A549 (cell line): Measurements from ENCODE around the gene AMDHD1. TPM values are rescaled to one million over a fixed set of nuclear protein-coding genes. Genes with fewer than 3 reads are reported as not detected.
A peak's percentile ranks its signal among the peaks of the same experiment; 100 is the strongest.

Experiments used
- ATAC-seq, 2 experiments: fragments of 200-7000 bp in 1 of 2; fragments of >200 bp in 1 of 2; cut with Nextera tagmentation in 1 of 2; cut with Tn5 transposase in 1 of 2; 3 replicates each; pipeline versions ENCODE4 v1.8.0 to v1.9.1; 2018 to 2020; ENCODE audit warnings: mild to moderate bottlenecking in 1 of 2, moderate library complexity in 1 of 2
- CTCF ChIA-PET: fragments of 300-600 bp; sonication (Branson Sonifier 250); formaldehyde crosslinking; extraction: SDS; loops from one replicate; lab custom pipeline; 2021; ENCODE audit warnings: antibody characterized with exemption, inconsistent platforms; lab: Yijun Ruan, JAX
- POLR2A ChIA-PET: fragments of 350-600 bp; formaldehyde crosslinking; extraction: SDS; loops from one replicate; lab custom pipeline; 2021; ENCODE audit warnings: antibody characterized with exemption, inconsistent platforms; lab: Yijun Ruan, JAX
- DNase-seq, 2 experiments: peaks; one replicate each; pipeline versions ENCODE4 v3.0.0 to v3.0.0-alpha.2; 2011 to 2016; ENCODE audit warnings: low read depth in 1 of 2, low spot score in 1 of 2
- FAIRE-seq: peaks from 2 replicates; lab custom pipeline; 2011; peaks lifted over from hg19 to GRCh38; lab: Jason Lieb, UNC
- H3K27ac ChIP-seq, 2 experiments: fragments of >200 bp; sonication (Bioruptor Twin); formaldehyde crosslinking; 3 replicates each; pipeline ENCODE4 v1.5.1; 2016 to 2017
- H3K4me1 ChIP-seq: fragments of >200 bp; sonication (Bioruptor Twin); formaldehyde crosslinking; 3 replicates; pipeline ENCODE4 v1.6.1; 2016
- H3K4me2 ChIP-seq: fragments of >200 bp; sonication (Bioruptor Twin); formaldehyde crosslinking; 3 replicates; pipeline ENCODE4 v1.6.1; 2016
- H3K4me3 ChIP-seq: fragments of >200 bp; sonication (Bioruptor Twin); formaldehyde crosslinking; 3 replicates; pipeline ENCODE4 v1.5.1; 2016
- H3K9me3 ChIP-seq: fragments of >200 bp; sonication (Bioruptor Twin); formaldehyde crosslinking; 3 replicates; pipeline ENCODE4 v1.6.1; 2016
- EHF ChIP-seq: fragments of 250-450 bp; sonication (Bioruptor Pico); IDR thresholded peaks from 2 replicates; pipeline ENCODE4 v1.5.0; 2020; ENCODE audit warnings: mild to moderate bottlenecking
- FOSL2 ChIP-seq, 2 experiments: fragments of 450-650 bp in 1 of 2; fragments of >200 bp in 1 of 2; sonication (Bioruptor Twin) in 1 of 2; formaldehyde crosslinking; IDR thresholded peaks; 2 replicates each; pipeline versions ENCODE4 v1.5.0 to v1.6.1; 2016 to 2020; ENCODE audit warnings: mild to moderate bottlenecking in 1 of 2, moderate library complexity in 1 of 2
- FOXS1 ChIP-seq: fragments of 250-450 bp; sonication (Bioruptor Pico); IDR thresholded peaks from 2 replicates; pipeline ENCODE4 v1.5.0; 2020; ENCODE audit warnings: mild to moderate bottlenecking, moderate library complexity
- HEYL ChIP-seq: fragments of 250-450 bp; sonication (Bioruptor Pico); IDR thresholded peaks from 2 replicates; pipeline ENCODE4 v1.8.0; 2021; ENCODE audit warnings: mild to moderate bottlenecking, moderate library complexity
- HOXB13 ChIP-seq: fragments of 250-450 bp; sonication (Bioruptor Pico); IDR thresholded peaks from 2 replicates; pipeline ENCODE4 v1.5.0; 2020; ENCODE audit warnings: low read depth, mild to moderate bottlenecking, moderate library complexity
- JUNB ChIP-seq: fragments of >200 bp; sonication (Bioruptor Twin); formaldehyde crosslinking; IDR thresholded peaks from 2 replicates; pipeline ENCODE4 v1.6.1; 2016
- MAFK ChIP-seq: fragments of 450-650 bp; IDR thresholded peaks from 2 replicates; pipeline ENCODE4 v1.6.1; 2014; ENCODE audit not compliant: partially characterized antibody
- MAZ ChIP-seq: fragments of 150-350 bp; IDR thresholded peaks from 2 replicates; pipeline ENCODE4 v1.6.1; 2014; ENCODE audit warnings: antibody characterized with exemption, low read depth, low read length, borderline replicate concordance
- MYC ChIP-seq: IDR thresholded peaks from 2 replicates; pipeline ENCODE4 v1.6.1; 2012; ENCODE audit warnings: mild to moderate bottlenecking, inconsistent platforms, low read length, improper control_type of control experiment, borderline replicate concordance
- NR3C1 ChIP-seq: fragments of >200 bp; sonication (Bioruptor Twin); formaldehyde crosslinking; IDR thresholded peaks from 3 replicates; pipeline ENCODE4 v1.6.1; 2017
- POLR2AphosphoS2 ChIP-seq: conservative IDR thresholded peaks from 2 replicates; pipeline ENCODE4 v1.6.1; 2012; ENCODE audit warnings: low read length, improper control_type of control experiment, inconsistent platforms
- RAD21 ChIP-seq, 2 experiments: fragments of >200 bp in 1 of 2; sonication (Bioruptor Twin) in 1 of 2; formaldehyde crosslinking in 1 of 2; IDR thresholded peaks in 1 of 2; conservative IDR thresholded peaks in 1 of 2; 2 replicates in 1 of 2; 3 replicates in 1 of 2; pipeline ENCODE4 v1.6.1; 2012 to 2018; ENCODE audit warnings: inconsistent platforms in 1 of 2
- RFX5 ChIP-seq: fragments of 450-650 bp; IDR thresholded peaks from 2 replicates; pipeline ENCODE4 v1.7.1; 2014; ENCODE audit warnings: antibody characterized with exemption, mild to moderate bottlenecking, moderate library complexity
- RNF2 ChIP-seq: fragments of 200-600 bp; sonication (generic); IDR thresholded peaks from 2 replicates; pipeline ENCODE4 v1.6.1; 2016; ENCODE audit warnings: low read depth, mild to moderate bottlenecking, antibody characterized with exemption, moderate library complexity, borderline replicate concordance
- SMC3 ChIP-seq: fragments of >200 bp; sonication (Bioruptor Twin); formaldehyde crosslinking; IDR thresholded peaks from 3 replicates; pipeline ENCODE4 v1.6.1; 2018; ENCODE audit warnings: inconsistent platforms
- SREBF2 ChIP-seq: fragments of 450-650 bp; IDR thresholded peaks from 2 replicates; pipeline ENCODE4 v1.6.1; 2014; ENCODE audit warnings: mild to moderate bottlenecking, moderate library complexity
- ZC3H11A ChIP-seq: fragments of 450-650 bp; IDR thresholded peaks from 2 replicates; pipeline ENCODE4 v1.6.1; 2014; ENCODE audit warnings: antibody characterized with exemption, mild to moderate bottlenecking
- ZFP36 ChIP-seq: fragments of 450-650 bp; IDR thresholded peaks from 2 replicates; pipeline ENCODE4 v1.6.1; 2014; ENCODE audit warnings: borderline replicate concordance; ENCODE audit not compliant: partially characterized antibody
- ZSCAN20 ChIP-seq: fragments of 250-450 bp; sonication (Bioruptor Pico); IDR thresholded peaks from 2 replicates; pipeline ENCODE4 v1.8.0; 2022; ENCODE audit warnings: mild to moderate bottlenecking, moderate library complexity
- WGBS: methylation state at CpG from one replicate; pipeline ENCODE4 v1.1.6; 2017; ENCODE audit errors: missing lambda C conversion rate; 5-methylcytosine and 5-hydroxymethylcytosine counted together
- polyA plus RNA-seq, 4 experiments: library from polyadenylated mRNA; depleted of rRNA in 3 of 4; stranded (reverse); fragments of >200 nt; fragmentation: RNase III in 1 of 4; extraction: RNeasy Plus Mini Kit Qiagen cat#74134 plus additional on column Dnase treatment in 1 of 4; gene quantifications; 2 replicates in 3 of 4; 3 replicates in 1 of 4; pipeline ENCODE4 v1.2.3, GENCODE V29; 2011 to 2017
- TF ChIP-seq, protein P1 (sequence below): IDR thresholded peaks from 2 replicates; pipeline ENCODE4 v1.6.1; 2012
- TF ChIP-seq, protein P2 (sequence below): fragments of >200 bp; sonication (Bioruptor Twin); formaldehyde crosslinking; IDR thresholded peaks from 3 replicates; pipeline ENCODE4 v1.5.1; 2016
- TF ChIP-seq, protein P3 (sequence below): fragments of 450-650 bp; IDR thresholded peaks from 2 replicates; pipeline ENCODE4 v1.6.1; 2014; ENCODE audit warnings: antibody characterized with exemption
- TF ChIP-seq, protein P4 (sequence below): fragments of >200 bp; sonication (Bioruptor Twin); formaldehyde crosslinking; IDR thresholded peaks from 3 replicates; pipeline ENCODE4 v1.6.1; 2016

Gene AMDHD1
- polyA plus RNA-seq, 2 of the 4 experiments (the other 2 are of a cell fraction): 4.1 to 7.7 TPM

DNA sequence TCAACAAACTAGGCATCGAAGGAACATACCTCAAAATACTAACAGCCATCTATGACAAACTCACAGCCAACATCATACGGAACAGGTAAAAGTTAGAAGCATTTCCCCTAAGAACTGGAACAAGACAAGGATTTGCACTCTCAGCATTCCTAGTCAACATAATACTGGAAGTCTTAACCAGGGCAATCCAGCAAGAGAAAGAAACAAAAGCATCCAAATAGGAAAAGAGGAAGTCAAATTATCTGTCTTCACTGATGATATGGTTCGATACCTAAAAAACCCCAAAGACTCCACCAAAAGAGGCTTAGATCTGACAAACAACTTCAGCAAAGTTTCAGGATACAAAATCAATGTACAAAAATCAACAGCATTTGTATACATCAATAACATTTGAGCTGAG, 33.3 kb upstream of the AMDHD1 start:
- Histone ChIP-seq H3K9me3 (peaks cover 8% of the 10 kb centered on the region; the same call in 1 of the 3 replicates), H3K4me1 (no peaks in the 10 kb centered on the region), H3K27ac (no peak overlapping the region), H3K4me2 (no peak overlapping the region), H3K4me3 (no peak overlapping the region)
- ChIA-PET POLR2A (no interaction called here), CTCF (interaction anchor here (1.0 kb wide), 1 partner anchor 9 kb away, joined by 3 read pairs; no protein-coding TSS in a partner anchor)
- FAIRE-seq (no peak), DNase-seq (no peak), ATAC-seq (no peak)
- TF ChIP-seq, protein P1, sequence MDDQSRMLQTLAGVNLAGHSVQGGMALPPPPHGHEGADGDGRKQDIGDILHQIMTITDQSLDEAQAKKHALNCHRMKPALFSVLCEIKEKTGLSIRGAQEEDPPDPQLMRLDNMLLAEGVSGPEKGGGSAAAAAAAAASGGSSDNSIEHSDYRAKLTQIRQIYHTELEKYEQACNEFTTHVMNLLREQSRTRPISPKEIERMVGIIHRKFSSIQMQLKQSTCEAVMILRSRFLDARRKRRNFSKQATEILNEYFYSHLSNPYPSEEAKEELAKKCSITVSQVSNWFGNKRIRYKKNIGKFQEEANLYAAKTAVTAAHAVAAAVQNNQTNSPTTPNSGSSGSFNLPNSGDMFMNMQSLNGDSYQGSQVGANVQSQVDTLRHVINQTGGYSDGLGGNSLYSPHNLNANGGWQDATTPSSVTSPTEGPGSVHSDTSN: no peak
- TF ChIP-seq ZFP36 (no peak), MAFK (peak; percentile 79)
- WGBS: 74% methylated on average over 3 of the region's 3 CpGs

DNA sequence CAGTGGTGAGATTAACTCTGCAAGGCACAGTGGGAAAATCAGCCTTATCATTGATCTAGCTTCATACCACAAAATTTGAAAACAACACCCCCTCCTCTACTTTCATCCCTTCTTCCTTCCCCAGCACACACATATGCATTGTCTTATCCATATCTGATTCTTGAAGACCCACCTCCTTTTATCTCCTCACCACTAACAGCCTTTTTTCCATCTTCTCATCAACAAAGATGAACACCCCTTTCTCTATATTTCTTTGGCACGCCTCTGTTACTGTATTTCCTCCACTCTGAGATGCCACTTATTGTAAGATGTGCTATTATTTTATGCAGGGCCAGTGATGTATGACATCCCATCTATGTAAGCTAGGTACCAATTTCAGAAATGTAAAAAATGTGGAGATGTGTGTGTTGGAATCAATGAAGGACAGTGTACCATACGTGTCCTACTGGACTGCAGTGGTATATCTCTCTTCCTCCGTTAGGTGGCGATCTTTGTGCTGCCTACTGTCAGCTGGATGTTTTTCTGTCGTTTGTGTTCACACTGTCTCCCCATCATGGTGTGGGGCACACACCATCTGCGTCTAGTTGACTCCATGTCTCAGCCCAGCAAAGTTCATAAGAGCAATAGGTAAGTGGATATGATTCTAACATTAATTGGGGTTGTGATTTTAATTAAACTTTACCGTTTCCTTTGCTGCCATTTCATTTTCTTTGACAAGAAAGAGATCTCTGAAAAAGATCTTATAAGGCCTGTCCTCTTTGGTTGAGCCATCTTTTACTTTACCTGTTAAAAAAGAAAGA, 24.7 kb upstream of the AMDHD1 start:
- ChIA-PET CTCF (interaction anchor here (0.6 to 5.2 kb wide), 29 partner anchors 8 to 598 kb away, joined by 3 to 46 read pairs (median 4); partner anchors contain the start of genes AMDHD1, CCDC38 and HAL), POLR2A (interaction anchor here (1.9 kb wide), 1 partner anchor 24 kb away, joined by 7 read pairs; the partner anchor contains the start of gene CCDC38)
- no peaks in the 10 kb centered on the region for H3K4me1 ChIP-seq
- H3K9me3 ChIP-seq: no peaks in the 10 kb centered on the region; the same call in 2 of the 3 replicates
- no peak for TF ChIP-seq MAZ
- no peak for TF ChIP-seq RFX5
- TF ChIP-seq SREBF2: no peak
- TF ChIP-seq MAFK: no peak
- TF ChIP-seq ZSCAN20: no peak
- peak; percentile 72 to 89 for TF ChIP-seq RAD21 (conservative IDR thresholded peaks at IDR 0.05 in 1 of 2, IDR thresholded peaks at IDR 0.05 in 1 of 2)
- TF ChIP-seq ZC3H11A: no peak
- TF ChIP-seq, protein P2, sequence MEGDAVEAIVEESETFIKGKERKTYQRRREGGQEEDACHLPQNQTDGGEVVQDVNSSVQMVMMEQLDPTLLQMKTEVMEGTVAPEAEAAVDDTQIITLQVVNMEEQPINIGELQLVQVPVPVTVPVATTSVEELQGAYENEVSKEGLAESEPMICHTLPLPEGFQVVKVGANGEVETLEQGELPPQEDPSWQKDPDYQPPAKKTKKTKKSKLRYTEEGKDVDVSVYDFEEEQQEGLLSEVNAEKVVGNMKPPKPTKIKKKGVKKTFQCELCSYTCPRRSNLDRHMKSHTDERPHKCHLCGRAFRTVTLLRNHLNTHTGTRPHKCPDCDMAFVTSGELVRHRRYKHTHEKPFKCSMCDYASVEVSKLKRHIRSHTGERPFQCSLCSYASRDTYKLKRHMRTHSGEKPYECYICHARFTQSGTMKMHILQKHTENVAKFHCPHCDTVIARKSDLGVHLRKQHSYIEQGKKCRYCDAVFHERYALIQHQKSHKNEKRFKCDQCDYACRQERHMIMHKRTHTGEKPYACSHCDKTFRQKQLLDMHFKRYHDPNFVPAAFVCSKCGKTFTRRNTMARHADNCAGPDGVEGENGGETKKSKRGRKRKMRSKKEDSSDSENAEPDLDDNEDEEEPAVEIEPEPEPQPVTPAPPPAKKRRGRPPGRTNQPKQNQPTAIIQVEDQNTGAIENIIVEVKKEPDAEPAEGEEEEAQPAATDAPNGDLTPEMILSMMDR: peak; percentile 78
- no peak for TF ChIP-seq HEYL
- no peak for TF ChIP-seq JUNB
- no peak for TF ChIP-seq NR3C1
- no peak for TF ChIP-seq FOXS1
- TF ChIP-seq SMC3: peak; percentile 79
- TF ChIP-seq HOXB13 (CRISPR knock-in tag): no peak
- no peak for TF ChIP-seq POLR2AphosphoS2
- no peak for TF ChIP-seq FOSL2 (IDR thresholded peaks at IDR 0.05)
- no peak for TF ChIP-seq FOSL2 (CRISPR knock-in tag; IDR thresholded peaks at IDR 0.05)
- no peak for TF ChIP-seq MYC
- TF ChIP-seq EHF (CRISPR knock-in tag): no peak
- TF ChIP-seq, protein P3, sequence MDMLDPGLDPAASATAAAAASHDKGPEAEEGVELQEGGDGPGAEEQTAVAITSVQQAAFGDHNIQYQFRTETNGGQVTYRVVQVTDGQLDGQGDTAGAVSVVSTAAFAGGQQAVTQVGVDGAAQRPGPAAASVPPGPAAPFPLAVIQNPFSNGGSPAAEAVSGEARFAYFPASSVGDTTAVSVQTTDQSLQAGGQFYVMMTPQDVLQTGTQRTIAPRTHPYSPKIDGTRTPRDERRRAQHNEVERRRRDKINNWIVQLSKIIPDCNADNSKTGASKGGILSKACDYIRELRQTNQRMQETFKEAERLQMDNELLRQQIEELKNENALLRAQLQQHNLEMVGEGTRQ: no peak
- TF ChIP-seq RNF2: no peak
- TF ChIP-seq, protein P4, sequence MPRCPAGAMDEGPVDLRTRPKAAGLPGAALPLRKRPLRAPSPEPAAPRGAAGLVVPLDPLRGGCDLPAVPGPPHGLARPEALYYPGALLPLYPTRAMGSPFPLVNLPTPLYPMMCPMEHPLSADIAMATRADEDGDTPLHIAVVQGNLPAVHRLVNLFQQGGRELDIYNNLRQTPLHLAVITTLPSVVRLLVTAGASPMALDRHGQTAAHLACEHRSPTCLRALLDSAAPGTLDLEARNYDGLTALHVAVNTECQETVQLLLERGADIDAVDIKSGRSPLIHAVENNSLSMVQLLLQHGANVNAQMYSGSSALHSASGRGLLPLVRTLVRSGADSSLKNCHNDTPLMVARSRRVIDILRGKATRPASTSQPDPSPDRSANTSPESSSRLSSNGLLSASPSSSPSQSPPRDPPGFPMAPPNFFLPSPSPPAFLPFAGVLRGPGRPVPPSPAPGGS: no peak
- no peak overlapping the region for H3K4me3 ChIP-seq
- DNase-seq (peak; percentile 53 to 71), ATAC-seq (peak; percentile 95 to 98), FAIRE-seq (peak; percentile 81)
- H3K27ac ChIP-seq: no peak overlapping the region
- 20% methylated on average over 7 of the region's 7 CpGs for WGBS
- no peak overlapping the region for H3K4me2 ChIP-seq
